NCI-H187 (cell line): ENCODE measurements around the gene DTX3.
"Not testable (repeated sequence)": the region's sequence is repeated elsewhere in the genome, so short reads cannot be mapped to it uniquely, and the experiment has no call there.

Experiments
- DNase-seq, 2 experiments: peaks; one replicate each; lab custom pipeline; 2025; lab: John Stamatoyannopoulos, UW

Gene DTX3

GRCh38 chr12:57604454-57604991 lies at the start of gene DTX3:
Gene DTX3, plus strand, starts transcription at chr12:57604824. Its CDS starts 1,694 bp downstream, at chr12:57606518.
- DNase-seq = peak in 1 of 2 experiments; percentile 30

GRCh38 chr12:57554897-57555296 lies 49.7 kb upstream of the DTX3 start:
- no peak for DNase-seq

GRCh38 chr12:57558864-57559263 lies 45.8 kb upstream of the DTX3 start:
- no peak for DNase-seq

GRCh38 chr12:57560516-57560915 lies 44.1 kb upstream of the DTX3 start:
- no peak for DNase-seq

- not testable (repeated sequence) for DNase-seq
Observed at GRCh38 chr12:57561117-57561516, 43.5 kb upstream of the DTX3 start.

- no peak for DNase-seq
Observed at GRCh38 chr12:57563358-57563757, 41.3 kb upstream of the DTX3 start.

- no peak for DNase-seq
Observed at GRCh38 chr12:57564178-57564740, 40.4 kb upstream of the DTX3 start.

- no peak for DNase-seq
Observed at GRCh38 chr12:57568838-57569237, 35.8 kb upstream of the DTX3 start.

- no peak for DNase-seq
Observed at GRCh38 chr12:57569858-57570257, 34.8 kb upstream of the DTX3 start.

GRCh38 chr12:57570438-57570837 lies 34.2 kb upstream of the DTX3 start:
- DNase-seq = not testable (repeated sequence)

GRCh38 chr12:57571926-57572762 lies 32.5 kb upstream of the DTX3 start:
- DNase-seq = no peak

GRCh38 chr12:57574795-57575194 lies 29.8 kb upstream of the DTX3 start:
- no peak for DNase-seq

- no peak for DNase-seq
Observed at GRCh38 chr12:57575771-57576612, 28.6 kb upstream of the DTX3 start.

GRCh38 chr12:57576613-57577160 lies 27.9 kb upstream of the DTX3 start:
- no peak for DNase-seq

GRCh38 chr12:57577981-57578758 lies 26.5 kb upstream of the DTX3 start:
- no peak for DNase-seq

- no peak for DNase-seq
Observed at GRCh38 chr12:57579011-57579410, 25.6 kb upstream of the DTX3 start.

- DNase-seq = no peak
Observed at GRCh38 chr12:57579677-57580465, 24.8 kb upstream of the DTX3 start.

- no peak for DNase-seq
Observed at GRCh38 chr12:57580466-57580795, 24.2 kb upstream of the DTX3 start.

- DNase-seq = no peak
Observed at GRCh38 chr12:57581802-57582201, 22.8 kb upstream of the DTX3 start.

GRCh38 chr12:57582440-57582839 lies 22.2 kb upstream of the DTX3 start:
- no peak for DNase-seq
